ENCODE measurements around the gene GUCA1A.

DNA sequence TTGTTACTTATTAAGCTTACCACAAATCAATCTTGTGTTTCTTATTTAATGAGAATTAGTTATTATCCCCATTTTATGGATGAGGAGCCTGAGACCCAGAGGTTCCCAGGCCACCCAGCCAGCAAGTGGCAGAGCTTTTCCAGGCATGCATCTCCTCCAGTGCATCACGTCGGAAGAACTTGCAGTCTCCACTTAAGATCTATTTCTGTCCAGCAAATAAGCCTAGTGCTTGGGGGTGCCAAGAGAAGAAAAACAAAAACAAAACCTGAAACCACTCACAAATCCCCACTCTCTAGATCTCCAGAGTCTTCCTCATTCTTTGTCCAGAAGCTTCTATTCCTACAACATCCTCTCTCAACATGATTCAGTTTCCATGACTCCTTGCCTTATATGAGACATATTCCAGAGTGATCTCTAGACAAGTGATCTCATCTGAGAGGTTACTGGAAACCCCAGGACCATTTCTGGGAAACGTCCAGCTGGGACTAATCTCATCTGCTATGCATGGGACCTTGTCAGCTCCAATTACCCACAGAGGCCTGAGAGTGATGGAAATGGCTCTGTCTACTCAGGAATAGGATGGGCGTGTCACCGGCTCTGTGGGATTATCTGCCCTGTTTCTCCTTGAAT lies 17.5 kb downstream of the GUCA1A start:
- TF ChIP-seq POLR2A (IDR thresholded peaks at IDR 0.05; ENCODE audit: low read length) (no peak), GATA1 (IDR thresholded peaks at IDR 0.05; ENCODE audit: low read depth, low read length) (no peak)
